GM21576 (cell line): ENCODE results near the gene TRABD2A.

Experiments used
- ATAC-seq: cut with Tn5 transposase; IDR thresholded peaks from one replicate; pipeline ENCODE4 v1.9.1; 2021; ENCODE audit warnings: mild to moderate bottlenecking, moderate library complexity; ENCODE audit not compliant: unreplicated experiment

Gene TRABD2A

DNA sequence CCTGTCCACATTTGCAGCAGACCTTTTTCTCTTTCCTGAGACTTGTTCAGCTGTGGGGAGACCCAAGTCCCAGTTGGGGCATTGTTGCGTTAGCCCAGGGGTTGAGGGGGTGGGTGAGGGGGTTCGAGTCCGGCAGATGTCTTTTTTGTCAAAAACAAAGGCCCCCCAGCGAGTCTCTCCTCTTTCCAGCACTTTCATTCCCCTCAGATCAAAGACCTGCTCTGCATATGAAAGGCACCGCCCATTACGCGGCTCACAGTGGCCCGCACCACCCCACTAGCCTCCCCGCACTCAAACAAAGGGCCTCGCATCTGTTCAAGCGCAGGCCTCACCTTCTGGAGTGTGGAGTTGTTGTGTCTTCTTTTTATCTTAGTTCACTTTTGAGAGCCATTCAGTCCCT is 25.2 kb downstream of the TRABD2A start:
- no peak for ATAC-seq

DNA sequence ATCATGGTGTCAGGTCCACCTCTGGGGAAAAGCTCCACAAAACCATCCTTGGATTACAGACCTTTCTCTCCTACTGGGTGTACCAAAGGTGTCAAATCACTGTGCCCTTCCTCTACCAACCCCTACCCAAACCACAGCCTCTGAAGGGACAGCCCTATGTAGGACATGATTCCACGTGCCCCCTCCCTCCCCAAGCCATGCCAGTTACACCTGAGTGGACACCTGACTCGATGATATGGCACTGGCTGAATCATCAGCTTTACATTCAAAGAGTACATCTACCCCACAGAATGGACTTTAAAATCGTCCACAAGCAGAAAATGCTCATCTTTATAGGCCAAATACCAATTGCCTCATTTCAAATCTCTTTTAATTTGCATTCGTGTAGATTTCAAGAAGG is 26.0 kb downstream of the TRABD2A start:
- ATAC-seq: no peak

DNA sequence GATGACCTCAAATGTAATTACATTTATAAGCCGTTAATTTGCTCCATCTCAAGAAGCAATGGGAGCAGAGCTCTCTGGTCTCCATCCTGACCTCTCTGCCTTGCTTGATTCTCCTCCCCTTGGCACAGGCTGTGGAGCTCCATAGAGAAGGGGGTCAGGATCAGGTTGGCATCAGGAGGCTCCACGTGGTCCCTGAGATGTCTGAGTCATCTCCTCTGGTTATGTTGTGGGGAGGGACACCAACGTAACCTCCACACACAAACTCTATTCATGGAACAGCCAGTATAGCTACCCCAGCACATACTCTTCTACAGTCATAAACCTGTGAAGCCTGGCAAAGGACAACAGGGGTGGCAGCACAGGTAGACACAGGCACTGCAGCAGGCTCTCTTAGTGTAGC is 29.0 kb downstream of the TRABD2A start:
- no peak for ATAC-seq

DNA sequence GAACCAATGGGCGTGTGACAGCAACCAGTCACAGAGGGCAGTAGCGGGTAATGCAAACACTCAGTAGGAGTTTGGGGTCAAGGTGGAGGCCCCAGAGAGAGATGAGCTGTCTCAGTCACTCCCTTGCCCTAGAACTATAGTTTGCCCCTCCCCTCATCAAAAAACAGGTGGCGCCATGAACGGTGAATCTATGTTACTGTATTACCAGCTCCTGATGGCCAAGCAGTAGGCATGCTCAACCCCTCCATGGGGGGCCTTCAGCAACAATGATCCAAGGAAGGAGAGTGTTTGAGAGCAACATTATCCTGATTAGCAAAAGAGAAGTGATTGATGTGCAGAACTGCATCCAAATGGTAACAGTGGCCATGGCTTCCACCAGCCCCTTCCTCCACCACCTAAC is 30.4 kb downstream of the TRABD2A start:
- ATAC-seq: no peak

DNA sequence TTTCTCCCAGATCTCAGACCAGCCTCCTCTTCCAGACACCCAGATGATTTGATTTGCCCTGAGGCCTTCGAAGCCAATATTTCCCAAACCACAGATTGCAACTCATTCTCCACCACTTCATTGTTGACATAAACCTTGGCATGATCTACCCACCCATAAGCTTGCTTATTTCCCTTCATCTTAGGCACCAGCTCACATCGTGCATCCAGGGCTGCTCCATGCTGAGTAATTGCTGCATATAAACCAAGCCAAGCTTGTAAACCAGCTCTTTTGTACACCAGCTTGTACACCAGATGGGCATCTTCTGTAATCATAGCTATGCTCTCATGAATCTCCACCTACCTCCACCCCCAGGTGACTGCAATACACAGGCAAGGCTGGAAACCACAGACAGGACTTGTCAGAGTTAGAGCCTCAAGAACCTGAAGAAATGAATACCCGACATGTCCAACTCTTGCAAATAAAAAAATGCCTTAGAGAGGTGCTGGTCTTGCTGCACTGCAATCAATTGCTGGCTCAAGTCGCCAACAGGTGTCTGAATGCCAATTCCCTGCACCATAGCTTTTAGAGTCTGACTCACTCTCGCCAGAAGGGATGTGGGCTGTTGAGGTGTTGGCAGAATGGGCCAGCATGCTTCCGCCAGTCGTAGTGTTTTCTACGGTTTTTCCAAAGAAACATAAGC is 31.5 kb downstream of the TRABD2A start:
- ATAC-seq: no peak

DNA sequence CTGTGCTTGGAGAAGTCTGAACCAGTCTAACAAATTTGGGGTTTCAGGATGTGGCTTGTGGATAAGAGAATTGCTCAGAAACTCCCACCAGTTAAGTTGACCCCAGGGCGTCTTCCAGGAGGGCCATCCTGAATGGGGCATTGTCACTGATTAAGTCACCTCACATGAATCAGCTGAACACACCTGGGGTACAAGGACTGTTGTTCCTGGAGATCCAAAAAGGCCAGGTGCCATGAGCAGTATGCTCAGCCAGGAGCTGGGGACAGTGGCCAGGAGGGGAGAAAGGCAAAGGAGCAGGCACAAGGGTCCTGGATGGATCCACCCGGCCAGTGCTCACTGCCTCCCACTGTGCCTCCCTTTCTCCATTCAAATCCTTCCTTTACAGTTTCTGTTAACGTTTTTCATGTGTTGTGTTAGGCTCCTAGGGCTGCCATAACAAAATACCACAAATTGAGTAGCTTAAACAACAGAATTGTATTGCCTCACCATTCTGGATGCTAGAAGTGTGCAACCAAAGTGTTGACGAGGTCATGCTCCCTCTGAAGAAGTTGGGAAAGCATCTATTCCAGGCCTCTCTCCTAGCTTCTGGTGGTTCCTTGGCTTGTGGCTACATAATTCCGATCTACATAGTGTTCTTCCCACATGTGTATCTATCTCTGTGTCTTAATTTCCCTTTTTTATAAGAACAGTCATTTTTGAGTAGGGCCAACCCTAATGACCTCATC is 33.4 kb downstream of the TRABD2A start:
- ATAC-seq: no peak

DNA sequence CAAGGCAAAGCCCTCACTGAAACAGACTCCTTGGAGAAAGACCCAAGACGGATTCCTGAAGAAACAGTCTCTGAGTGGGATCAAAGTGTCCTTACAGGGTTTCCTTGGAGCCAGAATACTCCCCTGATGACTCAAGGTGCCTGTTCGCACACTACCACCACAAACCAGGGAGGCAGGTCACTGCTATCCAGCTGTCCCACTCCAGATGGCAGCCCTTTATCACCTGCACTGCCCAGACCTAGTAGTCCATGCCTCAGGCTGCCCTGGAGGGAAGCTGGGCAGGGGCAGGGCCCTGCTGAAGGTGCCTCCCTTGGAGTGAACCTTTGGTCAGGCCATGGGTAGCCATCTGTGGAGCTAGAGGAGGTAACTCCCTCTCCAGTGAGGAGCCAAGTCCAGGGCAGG is 34.1 kb downstream of the TRABD2A start:
- ATAC-seq: no peak

DNA sequence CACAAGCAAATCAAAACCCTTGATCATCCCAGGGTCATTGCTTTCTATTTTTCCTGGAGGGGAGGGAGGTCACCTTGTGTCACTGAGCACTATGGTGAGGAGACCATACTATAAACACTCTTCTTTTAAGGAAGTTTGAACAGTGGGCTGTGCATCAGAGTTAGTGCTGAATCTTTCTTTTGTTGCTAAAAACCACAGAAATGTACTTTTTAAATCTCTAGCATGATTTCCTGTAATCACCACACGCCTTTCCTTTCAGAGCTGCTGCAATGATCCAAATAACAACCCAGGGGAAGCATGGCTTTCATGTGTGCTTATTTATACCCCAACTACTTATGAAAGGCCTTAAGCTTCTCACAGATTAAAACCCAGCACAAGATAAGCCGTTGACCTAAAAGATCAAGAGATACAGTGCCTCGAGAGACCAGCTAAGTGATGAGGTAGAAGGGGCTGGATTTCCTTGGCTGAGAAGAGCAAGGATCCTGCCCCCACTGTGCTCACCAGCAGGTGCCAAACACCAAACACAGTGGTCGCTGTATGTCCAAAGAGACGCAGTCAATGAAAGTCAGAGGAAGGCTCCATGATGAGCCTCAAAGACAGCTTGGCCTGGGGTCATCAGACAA is 34.7 kb downstream of the TRABD2A start:
- no peak for ATAC-seq

DNA sequence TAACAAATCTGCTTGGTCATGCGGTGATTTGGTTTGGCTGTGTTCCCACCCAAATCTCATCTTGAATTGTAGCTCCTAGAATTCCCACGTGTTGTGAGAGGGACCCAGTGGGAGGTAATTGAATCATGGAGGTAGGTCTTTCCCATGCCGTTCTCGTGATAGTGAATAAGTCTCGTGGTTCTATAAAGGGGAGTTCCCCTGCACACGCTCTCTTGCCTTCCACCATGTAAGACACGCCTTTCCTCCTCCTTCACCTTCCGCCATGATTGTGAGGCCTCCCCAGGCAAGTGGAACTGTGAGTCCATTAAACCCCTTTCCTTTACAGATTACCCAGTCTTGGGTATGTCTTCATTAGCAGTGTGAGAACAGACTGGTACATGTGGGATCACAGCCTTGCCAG is 36.7 kb downstream of the TRABD2A start:
- no peak for ATAC-seq

DNA sequence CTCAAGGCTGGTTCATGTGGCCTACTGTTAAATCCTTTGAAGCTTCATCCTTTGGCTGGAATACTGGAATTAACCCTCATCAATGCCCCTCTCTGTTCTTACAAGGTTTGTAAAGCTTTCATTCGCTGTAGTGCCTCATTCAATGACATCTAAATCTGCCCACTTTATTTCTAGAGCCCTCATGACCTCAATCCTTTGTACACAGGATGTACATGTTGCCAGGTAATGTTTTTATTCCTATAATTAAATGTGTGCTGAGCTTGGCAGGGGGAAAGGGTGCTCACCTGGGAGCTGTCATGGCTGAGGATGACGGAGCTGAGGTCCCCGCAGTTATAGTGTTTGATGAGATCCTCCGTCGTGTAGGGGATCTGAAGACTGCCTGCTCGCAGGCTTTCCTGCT is 39.3 kb downstream of the TRABD2A start:
- no peak for ATAC-seq

DNA sequence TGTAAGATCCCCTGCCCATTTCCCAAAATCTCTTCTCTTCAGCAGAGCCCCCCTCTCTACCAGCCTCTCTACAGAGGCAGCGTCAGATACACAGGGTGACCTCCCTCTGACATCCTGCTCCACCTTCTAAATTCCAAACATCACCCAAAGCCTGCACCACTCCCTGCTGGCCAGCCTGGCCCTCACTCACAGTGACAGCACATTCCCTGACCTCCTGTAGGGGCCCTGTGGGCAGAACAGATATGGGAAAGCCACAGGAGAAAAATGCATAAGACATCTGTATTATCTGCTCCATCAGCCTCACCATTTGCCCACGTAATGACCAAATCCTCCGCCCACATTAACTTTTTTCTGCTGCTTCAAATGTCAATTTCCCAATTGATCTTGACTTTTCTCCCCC is 40.6 kb downstream of the TRABD2A start:
- ATAC-seq: no peak

DNA sequence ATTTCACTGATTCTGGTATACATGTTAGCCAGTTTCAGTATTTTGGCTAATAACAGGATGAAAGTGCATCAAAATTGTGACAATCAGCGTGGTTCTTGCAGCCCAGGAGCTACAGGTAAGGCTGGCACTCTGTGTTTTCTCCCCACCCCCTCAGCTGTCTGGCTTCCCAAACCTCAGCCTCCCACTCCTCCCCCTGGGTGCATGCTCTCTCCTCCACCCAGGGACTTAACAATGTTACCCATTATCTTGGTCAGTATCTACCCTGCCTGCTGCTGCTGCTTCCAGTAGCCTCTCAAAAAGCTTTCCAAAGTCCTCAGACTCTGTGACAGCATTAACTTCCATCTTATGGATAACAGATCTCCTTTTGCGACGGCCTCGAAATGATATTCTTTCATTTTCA is 41.0 kb downstream of the TRABD2A start:
- no peak for ATAC-seq

DNA sequence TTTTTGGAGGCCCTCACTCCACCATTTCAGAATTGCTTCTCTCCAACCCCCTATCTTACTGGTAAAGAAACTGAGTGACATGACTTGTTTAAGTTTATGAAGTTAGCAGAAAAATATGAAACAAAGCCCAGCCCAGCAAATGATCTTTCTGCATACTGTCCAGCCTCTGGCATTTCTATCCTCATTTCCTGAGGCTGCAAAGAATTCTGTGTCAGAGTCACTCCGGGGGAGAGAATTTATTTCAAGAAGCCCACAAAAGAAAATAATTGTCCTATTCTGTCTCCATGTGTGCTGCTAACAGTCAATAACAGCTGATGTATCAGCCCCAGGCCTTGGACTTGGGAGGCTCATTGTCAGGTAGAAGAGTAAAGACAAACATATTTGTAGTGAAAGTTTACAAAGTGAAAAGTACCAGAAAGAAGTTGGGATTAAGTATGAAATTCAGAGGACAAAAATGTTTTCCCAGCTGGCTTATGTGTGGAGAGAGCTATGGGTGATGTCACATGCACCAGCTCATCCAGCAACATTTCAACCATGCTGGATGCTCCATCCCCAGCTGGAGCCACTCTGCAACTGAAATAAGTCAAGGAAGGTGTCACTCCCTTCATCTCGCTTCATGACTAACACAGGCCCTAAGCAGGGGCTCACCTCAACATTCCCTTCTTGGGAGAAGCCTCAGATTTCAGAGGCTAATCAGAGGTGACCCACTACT is 42.3 kb downstream of the TRABD2A start:
- ATAC-seq: no peak

DNA sequence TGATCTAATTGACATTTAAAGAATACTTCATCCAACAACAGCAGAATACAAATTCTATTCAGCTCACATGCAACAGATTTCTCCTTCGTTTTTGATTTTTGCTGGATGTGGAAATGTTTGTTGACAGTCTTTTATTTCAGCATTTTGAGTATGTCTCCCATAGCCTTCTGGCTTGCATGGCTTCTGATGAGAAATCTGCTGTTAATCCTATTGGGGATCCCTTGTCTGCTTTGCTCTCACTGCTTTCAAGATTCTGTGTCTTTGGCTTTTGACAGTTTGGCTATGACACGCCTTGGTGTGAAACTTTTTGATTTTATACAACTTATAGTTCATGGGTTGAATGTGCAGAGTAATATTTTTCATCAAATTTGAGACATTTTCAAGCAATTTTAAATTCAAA is 44.7 kb downstream of the TRABD2A start:
- ATAC-seq: no peak

DNA sequence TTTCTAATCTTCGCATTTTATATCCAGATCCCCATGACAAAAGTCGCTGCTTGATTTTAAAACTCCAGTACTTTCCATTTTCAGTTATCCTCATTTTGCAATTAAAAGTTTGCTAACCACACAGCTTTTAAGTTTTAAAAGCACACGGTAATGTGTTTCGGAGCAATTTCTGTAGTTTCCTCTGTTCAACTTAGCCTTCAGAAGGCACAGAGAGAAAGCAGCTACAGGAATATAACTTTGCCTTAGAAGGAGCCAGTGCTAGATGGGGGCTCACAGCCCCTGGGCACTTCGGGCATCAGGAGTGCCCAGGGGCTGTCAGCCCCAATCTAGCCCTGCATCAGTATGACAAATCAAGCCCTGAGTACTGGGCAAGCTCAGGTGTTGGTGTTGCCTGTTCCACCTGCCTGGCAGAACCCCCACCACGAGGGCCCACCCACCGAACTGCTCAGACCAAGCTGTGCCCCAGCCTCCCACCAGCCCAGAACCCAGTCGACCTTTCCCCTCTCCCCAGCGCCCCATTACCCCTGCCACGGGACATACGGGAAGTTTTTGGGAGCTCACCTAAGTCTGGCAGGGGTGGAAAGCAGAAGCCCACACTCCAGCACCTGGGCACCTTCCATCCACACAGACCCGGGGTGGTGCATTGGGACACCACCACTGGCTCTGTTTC is 47.3 kb downstream of the TRABD2A start:
- ATAC-seq: no peak

DNA sequence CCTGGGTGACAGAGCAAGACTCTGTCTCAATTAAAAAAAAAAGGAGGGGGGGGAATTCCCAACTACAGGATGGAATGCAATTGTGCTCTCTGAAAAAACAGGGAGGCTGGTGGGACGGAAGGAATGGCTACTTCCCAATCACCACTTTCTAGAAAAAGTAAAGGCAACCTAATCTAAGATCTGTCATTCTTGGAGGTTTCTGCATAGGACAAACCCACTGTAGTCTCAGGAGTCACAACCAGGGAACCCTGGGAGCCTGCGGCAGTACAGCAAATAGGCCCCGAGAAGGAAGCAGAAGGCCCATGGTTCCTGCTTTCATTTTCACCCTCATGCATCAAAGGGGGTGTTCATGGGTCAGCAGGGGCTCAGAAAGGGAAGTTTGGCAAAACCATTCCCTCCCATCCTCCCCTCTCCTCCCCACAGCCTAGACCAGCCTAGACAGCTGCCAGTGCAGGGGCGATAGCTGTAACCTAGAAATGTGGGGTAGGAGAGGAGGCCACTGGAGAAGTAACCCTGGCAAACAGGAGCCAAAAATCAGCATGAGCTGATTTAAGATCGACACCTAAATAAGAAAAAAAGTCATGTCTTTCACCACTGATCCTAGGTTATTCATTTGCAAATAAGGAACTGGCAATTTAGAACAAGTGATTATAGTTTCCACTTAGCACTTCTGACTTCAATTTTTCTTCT is 48.0 kb downstream of the TRABD2A start:
- peak; percentile 90 for ATAC-seq

DNA sequence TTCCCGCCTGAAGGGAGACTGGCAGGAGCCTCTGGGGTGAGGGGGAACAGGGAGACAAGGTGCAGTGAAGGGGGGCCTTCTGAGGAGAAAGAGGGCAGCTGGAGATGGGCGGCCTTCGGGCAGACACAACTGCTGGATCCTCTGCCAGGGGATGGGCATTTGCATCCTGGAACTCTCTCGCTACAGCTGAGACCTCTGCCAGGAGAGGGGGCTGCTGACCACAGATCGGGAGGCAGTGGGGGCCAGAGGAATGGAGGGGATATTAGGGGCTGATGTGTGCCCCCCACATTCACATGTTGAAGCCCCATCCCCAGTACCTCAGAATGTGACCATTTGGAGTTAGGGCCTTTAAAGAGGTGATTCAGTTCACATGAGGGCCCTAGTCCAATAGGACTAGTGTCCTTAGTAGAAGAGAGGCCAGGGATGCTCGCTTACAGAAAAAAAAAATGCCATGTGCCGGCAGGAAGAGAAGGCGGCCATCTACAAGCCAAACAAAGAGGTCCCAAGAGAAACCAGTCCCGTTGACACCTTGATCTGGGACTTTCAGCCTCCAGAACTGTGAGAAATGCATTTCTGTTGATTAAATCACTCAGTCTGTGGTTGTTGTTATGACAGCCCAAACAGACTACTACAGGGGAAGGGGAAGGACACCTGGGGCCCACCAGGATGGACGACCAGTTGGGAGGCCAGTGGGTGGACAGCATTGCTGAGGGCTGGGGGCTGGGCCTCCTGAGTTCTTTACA is 50.0 kb downstream of the TRABD2A start:
- no peak for ATAC-seq

DNA sequence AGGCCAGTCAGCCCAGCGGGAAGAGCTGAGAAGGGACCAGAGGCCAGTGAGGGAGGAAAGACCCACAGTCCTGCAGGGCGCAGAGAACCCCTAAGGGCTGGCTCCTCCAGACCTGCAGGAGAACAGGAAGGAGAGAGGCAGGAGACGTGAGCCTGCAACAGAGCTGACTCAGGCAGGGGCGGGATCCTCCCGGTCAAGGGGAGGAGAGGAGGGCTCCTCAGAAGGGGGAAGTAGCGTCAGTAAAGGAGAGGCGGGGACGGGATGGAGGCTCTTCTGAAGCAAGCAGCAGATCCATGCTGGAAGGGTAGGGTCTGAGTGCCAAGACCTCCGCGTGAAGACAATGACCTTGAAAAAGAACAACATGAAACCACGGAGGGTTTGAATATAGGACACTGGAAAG is 50.8 kb downstream of the TRABD2A start:
- ATAC-seq: no peak

DNA sequence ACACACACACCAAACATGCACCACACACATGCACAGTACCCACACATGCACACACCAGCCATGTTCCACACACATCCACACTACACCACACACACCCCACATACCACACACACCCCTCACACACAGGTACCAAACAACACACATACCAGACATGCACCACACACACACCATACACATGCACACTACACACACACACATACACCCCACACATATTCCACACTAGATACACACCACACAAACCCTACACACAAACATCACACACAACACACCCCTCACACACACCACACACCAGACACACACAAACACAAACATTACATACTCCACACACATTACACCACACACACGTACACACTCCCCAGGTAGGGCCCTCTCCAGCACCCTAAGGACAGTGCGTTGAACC is 51.2 kb downstream of the TRABD2A start:
- ATAC-seq: no peak
